Measurements from ENCODE around the gene ELMO3.

DNA sequence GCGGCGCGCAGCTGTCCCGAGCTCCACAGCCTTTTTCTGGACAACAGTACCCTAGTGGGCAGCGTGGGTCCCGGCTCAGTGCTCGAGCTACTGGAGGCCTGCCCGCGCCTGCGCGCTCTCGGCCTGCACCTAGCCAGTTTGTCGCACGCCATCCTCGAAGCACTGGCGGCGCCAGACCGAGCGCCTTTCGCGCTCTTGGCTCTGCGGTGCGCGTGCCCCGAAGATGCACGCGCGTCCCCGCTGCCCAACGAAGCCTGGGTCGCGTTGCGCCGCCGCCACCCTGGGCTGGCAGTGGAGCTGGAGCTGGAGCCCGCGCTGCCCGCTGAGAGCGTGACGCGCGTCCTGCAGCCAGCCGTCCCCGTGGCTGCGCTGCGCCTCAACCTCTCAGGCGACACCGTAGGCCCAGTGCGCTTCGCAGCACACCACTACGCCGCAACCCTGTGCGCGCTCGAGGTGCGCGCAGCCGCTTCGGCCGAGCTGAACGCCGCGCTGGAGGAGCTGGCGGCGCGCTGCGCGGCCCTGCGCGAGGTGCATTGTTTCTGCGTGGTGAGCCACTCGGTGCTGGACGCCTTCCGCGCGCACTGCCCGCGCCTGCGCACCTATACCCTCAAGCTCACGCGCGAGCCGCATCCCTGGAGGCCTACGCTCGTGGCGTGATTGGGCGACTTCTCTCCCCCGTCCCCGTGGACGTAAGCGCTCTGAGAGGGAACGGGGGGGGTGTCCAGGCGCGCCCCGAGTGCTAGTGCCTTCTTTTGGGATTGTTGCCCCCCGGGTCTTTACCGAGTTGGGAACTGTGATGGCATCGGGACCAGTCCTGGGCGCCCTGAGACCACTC lies 35.5 kb upstream of the ELMO3 start:
- TF ChIP-seq, protein P1, sequence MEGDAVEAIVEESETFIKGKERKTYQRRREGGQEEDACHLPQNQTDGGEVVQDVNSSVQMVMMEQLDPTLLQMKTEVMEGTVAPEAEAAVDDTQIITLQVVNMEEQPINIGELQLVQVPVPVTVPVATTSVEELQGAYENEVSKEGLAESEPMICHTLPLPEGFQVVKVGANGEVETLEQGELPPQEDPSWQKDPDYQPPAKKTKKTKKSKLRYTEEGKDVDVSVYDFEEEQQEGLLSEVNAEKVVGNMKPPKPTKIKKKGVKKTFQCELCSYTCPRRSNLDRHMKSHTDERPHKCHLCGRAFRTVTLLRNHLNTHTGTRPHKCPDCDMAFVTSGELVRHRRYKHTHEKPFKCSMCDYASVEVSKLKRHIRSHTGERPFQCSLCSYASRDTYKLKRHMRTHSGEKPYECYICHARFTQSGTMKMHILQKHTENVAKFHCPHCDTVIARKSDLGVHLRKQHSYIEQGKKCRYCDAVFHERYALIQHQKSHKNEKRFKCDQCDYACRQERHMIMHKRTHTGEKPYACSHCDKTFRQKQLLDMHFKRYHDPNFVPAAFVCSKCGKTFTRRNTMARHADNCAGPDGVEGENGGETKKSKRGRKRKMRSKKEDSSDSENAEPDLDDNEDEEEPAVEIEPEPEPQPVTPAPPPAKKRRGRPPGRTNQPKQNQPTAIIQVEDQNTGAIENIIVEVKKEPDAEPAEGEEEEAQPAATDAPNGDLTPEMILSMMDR (IDR thresholded peaks at IDR 0.05; ENCODE audit: low read depth, low read length, missing input control) = no peak
- TF ChIP-seq GABPA (IDR thresholded peaks at IDR 0.05 in 1 of 2, conservative IDR thresholded peaks at IDR 0.05 in 1 of 2) (no peak), JUND (IDR thresholded peaks at IDR 0.05) (no peak), EGR1 (IDR thresholded peaks at IDR 0.05; ENCODE audit: low read depth in 2 of 2) (no peak), TAF1 (conservative IDR thresholded peaks at IDR 0.05) (no peak), SP1 (IDR thresholded peaks at IDR 0.05) (no peak), FOXA1 (IDR thresholded peaks at IDR 0.05) (no peak), YY1 (IDR thresholded peaks at IDR 0.05) (no peak), HNF4A (conservative IDR thresholded peaks at IDR 0.05) (no peak)
- TF ChIP-seq, protein P2, sequence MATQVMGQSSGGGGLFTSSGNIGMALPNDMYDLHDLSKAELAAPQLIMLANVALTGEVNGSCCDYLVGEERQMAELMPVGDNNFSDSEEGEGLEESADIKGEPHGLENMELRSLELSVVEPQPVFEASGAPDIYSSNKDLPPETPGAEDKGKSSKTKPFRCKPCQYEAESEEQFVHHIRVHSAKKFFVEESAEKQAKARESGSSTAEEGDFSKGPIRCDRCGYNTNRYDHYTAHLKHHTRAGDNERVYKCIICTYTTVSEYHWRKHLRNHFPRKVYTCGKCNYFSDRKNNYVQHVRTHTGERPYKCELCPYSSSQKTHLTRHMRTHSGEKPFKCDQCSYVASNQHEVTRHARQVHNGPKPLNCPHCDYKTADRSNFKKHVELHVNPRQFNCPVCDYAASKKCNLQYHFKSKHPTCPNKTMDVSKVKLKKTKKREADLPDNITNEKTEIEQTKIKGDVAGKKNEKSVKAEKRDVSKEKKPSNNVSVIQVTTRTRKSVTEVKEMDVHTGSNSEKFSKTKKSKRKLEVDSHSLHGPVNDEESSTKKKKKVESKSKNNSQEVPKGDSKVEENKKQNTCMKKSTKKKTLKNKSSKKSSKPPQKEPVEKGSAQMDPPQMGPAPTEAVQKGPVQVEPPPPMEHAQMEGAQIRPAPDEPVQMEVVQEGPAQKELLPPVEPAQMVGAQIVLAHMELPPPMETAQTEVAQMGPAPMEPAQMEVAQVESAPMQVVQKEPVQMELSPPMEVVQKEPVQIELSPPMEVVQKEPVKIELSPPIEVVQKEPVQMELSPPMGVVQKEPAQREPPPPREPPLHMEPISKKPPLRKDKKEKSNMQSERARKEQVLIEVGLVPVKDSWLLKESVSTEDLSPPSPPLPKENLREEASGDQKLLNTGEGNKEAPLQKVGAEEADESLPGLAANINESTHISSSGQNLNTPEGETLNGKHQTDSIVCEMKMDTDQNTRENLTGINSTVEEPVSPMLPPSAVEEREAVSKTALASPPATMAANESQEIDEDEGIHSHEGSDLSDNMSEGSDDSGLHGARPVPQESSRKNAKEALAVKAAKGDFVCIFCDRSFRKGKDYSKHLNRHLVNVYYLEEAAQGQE (IDR thresholded peaks at IDR 0.05) = no peak
